ENCODE data around the gene KIF3C.

DNA sequence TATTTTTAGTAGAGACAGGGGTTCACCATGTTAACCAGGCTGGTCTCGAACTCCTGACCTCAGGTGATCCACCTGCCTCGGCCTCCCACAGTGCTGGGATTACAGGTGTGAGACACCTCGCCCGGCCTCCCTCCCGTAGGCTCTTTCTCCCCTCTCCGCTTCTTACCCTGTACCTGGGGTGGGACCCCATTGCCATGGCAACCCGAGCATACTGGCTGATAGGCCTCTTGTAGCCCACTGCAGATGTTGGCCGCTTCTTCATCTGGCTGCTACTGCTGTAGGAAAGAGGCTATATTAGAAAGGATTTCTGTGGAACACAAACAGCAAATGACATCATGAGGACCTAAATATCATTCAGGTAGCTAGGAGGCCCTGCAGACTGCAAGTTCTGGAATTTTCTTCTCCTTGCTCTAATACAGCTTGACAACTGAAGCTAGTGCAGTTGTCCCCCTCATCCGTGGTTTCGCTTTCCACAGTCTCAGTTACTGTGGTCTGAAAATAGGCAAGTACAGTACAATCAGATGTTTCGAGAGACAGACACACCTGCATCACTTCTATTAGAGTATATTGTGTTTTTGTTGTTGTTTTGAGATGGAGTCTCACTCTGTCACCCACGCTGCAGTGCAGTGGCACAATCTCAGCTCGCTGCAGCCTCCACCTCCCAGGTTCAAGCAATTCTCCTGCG lies 52.4 kb downstream of the KIF3C start:
- TF ChIP-seq ZNF274 (IDR thresholded peaks at IDR 0.05; ENCODE audit: low read depth, low read length) (no peak), YY1 (IDR thresholded peaks at IDR 0.05; ENCODE audit: insufficient read depth, insufficient read length) (no peak), SUZ12 (IDR thresholded peaks at IDR 0.05; ENCODE audit: extremely low read depth, insufficient read depth, insufficient read length) (no peak)

All from NT2/D1 (cell line).